RPMI8226 (cell line): Measurements from ENCODE around the gene SH3PXD2A.
"Not testable (repeated sequence)": the region's sequence is repeated elsewhere in the genome, so short reads cannot be mapped to it uniquely, and the experiment has no call there.

ENCODE experiments used
- DNase-seq: peaks from one replicate; pipeline ENCODE4 v3.0.0-alpha.2; 2015

SH3PXD2A gene

DNA sequence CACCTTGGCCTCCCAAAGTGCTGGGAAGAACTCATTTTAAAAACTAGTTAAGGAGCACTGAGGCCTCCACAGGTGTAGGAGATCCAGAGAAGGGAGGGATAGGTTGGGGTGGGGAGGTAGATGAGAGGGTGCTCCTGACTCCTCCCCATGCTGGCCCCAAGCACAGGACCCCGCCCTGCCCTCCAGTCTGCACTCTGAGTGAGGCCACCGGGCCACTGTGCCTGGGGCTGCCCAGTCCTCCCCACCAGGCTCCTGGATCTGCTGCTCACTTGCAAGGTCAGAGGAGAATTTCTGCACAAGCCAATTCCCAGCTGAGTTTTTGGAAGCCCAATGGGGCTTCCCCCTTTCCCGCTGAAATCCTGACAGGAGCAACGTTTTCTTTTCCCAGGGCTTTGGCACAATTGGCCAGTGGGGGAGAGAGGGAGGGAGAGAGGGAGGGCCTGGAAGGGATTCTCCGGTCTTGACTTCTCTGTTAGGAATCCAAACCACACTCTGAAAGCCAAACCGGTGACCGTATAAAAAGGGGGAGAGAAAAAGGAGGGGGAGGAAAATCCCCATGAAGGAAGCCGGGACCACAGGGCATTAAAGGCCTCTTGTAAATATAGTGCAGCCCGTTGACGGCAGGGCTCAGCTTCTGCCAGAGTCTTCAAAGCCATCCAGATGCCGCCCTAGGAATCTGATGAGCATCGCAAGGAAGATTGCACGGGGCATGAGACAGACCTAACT is 116.2 kb downstream of the SH3PXD2A start:
- no peak for DNase-seq

DNA sequence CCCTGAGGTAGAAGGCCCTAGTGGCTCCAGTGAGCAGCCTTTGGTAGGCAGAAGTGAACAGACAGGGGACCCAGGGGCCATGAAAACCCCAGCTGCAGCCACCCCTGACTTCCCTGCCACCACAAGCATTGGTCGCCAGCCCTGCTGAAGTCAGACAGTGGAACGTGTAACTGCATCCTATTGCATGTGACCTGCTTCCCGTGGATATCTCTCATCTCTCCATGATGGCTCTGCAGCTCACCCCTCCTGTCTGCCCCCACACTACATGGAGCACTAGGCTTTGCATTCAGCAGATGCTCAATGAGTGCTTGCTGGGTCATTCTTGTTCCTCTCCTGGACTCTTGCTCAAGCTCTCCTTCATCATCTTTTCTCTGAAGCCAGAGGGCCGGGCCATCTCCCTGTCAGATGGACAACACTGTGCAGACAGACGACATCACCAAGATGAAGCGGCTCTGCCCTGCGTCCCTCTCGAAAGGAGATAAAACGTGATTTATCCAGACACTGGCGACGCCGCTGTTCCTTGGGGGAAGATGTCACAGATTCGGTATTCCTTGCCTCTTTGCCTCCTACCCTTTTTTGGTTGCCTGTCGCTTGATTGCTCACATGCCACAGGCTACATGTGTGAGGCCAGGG is 117.5 kb downstream of the SH3PXD2A start:
- no peak for DNase-seq

DNA sequence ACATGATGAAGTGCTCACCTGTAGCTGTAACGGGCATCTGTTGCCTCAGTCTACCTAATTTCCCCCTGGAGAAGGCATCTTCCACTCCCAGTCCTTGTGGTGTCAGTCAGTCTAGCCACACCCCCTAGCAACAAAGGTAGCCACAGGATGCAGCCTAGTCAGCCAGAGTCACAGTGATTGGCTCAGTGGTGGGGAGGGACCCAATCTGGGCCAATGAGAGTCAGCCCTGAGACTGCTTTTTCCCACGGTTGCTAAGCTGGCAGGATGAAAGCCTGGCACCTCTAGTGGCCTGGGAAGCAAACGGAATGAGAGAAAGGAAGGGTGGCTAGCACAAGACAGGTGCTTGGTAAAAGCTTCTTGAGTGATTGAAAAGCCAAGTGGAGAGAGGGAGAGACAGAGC is 118.6 kb downstream of the SH3PXD2A start:
- peak; percentile 65 for DNase-seq

DNA sequence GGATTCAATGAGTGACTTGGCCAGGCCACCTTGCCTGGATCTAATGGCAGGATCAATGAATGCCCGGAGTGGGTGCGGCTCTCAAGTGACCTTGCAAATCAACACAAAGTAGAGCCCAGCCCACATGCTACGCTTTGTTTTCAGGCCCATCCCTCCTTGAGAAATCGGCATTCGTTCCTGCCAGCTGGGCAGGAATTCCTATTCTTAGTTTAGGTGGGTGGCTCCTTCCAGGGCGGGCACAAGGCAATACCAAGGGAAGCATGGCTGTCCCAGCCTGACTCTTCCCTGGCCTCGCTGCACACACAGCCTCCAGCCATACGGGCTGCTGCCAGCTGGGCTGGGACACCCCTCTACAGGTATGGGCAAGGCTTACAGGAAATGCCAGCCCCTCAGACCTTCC is 119.3 kb downstream of the SH3PXD2A start:
- DNase-seq = no peak

DNA sequence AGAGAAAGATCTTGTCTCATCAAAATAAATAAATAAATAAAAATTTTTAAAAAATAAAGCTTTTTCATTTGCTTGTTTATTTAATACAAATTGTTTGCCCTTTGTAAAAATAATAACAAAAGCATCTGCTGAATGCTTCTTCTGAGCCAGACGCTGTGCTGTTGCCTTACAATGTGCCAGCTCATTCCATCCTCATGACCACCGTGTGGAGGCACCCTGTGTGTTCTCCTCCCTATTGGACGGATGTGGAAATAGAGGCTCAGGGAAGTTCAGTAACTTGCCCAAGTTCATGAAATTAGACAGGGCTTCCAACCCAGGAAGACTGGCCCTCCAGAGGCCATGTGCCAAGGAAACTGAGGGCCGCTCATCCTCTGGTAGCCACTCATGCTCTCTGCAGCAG is 120.6 kb downstream of the SH3PXD2A start:
- no peak for DNase-seq

DNA sequence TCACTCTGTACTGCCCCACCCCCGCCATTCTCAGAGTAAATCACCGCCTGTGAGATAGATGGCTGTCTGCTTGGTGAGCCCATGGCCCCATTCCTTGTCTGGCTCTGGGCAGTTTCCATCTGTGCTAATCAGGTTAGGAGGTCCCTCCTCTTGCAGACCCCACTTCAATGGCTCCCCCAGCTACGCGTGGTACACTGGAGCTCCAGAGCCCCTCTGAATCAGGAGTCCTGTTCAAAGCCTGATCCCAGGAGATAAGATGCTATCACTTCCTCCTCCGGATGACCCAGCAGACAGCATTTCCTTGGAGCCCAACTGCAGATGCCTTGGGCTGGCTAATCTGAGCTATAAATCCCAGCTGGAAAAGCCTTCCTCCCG is 122.3 kb downstream of the SH3PXD2A start:
- no peak for DNase-seq

DNA sequence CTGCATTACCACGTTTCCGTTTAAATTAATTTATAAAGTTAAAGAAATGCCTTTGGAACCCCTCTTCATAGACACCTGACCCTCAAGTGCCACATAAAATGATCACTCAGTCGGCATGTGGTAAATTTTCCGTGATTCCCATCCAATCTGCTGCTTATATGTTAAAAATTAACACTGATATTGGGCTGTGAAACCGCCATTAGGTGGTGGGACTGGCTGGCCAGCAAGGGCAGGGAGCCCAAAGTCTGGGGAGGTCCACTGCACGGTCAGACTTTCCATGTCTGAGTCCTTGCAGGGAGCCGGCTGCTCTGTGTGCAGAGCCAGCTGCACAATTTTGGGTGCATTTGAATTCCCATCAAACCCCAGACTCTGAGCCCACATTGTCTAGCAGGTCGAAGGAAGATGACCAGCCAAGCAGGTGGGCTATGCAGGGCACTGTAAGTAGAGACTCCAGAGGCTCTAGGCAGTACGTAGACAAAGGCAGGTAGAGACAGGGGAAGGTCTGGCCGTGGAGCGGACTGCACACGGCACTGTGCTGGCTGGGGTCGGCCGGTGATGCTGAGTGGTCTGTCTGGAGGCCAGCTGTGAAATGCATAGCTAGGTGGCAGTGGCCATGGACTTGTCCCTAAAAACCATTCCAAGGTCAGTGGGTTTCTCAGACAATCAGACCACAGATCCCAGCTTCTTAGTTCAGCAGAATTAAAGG is 122.9 kb downstream of the SH3PXD2A start:
- DNase-seq = no peak

DNA sequence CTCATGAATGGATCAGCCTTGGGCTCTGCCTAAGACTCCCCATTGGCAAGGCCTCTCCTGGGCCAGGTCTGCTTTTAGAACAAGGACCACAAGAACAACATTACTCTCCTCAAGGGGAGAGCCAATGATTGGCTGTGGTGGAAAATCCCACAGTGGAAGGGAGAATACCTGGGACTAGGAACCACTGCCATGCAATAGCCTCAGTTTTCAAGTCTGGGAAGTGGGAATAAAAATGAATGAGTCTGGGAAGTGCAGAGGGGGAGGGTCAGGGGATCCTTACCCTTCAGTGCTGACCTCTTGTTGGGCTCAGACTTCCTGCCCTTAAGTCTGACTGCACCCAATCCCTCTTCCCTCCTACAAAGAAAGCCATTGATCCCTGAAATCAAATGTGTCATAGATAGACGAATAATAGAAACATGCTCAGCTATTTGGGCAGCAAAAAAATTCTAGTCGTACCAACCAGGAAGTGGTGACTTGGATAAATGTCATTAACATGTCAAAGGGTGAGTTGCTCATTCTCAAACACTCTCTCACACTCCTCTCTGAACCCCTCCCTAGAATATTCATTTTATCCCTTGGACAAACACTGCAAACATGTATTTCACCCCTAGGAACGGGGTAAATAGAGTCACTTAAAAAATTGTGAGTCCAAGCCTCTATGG is 123.6 kb downstream of the SH3PXD2A start:
- no peak for DNase-seq

- not testable (repeated sequence) for DNase-seq
Observed at GRCh38 chr10:103731026-103731425, 124.3 kb downstream of the SH3PXD2A start.

DNA sequence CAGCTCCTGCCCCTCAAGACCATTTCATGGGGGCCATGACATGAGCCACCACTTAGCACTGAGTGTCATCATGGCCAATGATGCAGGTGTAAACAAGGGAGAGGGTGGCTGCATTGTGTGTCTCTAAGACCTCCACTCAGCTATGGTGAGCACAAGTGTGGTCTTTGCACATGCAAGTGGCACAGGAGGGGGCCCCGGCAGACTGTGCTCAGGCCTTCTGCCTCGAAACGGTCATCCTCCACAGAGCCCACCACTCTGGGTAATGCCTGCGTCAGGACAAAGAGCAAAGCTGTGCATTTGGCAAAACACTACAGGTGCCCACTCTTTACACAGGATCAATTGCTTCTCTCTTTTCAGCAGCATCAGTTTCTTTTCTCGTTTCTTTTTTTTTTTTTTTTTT is 125.5 kb downstream of the SH3PXD2A start:
- no peak for DNase-seq

- no peak for DNase-seq
Observed at GRCh38 chr10:103727991-103728689, 127.2 kb downstream of the SH3PXD2A start.

DNA sequence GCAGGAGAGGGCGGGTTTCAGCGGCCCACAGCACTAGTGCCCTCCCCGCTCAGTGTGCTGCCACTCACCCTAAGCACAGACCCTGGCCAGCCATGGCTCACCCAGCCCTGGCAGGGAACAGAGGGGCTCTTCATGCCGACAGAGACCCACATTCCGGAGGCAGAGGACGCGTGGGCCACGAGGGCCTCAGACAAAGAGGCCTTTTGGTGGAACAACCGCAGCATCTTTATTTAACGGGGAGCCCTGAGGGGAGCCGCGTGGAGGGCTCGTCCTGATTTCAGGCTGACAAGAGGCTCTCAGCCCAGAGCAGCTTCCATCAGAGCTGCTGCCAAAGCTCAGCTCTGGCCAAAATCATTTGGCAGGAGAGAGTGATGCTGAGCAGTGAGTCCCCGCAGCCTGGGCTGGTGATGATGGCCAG is 127.8 kb downstream of the SH3PXD2A start:
- no peak for DNase-seq

- no peak for DNase-seq
Observed at GRCh38 chr10:103726637-103727036, 128.7 kb downstream of the SH3PXD2A start.

GRCh38 chr10:103725242-103725641 is 130.1 kb downstream of the SH3PXD2A start:
- DNase-seq = no peak

- DNase-seq = no peak
Observed at GRCh38 chr10:103724771-103725170, 130.6 kb downstream of the SH3PXD2A start.

DNA sequence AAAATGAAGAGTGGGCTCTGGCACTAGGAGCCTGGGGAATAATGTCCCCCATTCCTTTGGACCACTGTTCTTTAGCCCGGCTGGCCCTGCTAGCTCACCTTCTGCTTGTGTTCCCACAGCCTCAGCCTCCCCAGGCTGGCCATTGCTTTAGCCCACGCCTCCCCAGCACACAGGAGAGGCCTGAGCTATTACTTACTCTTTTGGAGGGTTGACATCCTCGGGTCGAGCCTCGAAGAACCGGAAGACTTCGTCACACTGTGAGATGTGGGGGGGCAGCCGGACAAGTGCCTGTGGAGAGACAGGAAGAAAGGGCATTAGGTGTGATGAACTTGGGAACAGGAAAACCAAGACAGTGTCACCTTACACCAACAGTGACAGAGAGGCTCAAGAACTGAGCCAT is 131.3 kb downstream of the SH3PXD2A start:
- DNase-seq = no peak

DNA sequence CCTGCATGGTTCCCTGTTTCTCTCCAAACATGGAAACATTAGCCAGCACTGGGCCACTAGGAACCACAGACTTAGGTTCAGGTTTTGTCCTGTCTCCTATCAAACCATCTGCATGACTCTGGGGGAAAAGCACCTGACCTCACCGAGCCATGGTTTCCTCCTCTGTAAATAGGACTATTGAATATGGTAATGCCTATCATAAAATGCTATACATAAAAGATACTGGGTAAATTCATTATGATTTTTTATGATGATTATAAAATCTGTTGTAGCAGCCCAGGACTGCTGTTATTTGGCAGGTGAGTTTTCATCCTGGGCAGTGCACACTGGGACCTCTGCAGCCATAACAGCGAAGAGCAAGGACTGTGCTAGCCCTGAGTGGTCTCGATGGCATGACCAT is 131.8 kb downstream of the SH3PXD2A start:
- no peak for DNase-seq

- DNase-seq = no peak
Observed at GRCh38 chr10:103722632-103723031, 132.7 kb downstream of the SH3PXD2A start.

GRCh38 chr10:103720964-103721335 is 134.4 kb downstream of the SH3PXD2A start:
- DNase-seq = no peak

GRCh38 chr10:103720328-103720963 is 134.9 kb downstream of the SH3PXD2A start:
- no peak for DNase-seq

DNA sequence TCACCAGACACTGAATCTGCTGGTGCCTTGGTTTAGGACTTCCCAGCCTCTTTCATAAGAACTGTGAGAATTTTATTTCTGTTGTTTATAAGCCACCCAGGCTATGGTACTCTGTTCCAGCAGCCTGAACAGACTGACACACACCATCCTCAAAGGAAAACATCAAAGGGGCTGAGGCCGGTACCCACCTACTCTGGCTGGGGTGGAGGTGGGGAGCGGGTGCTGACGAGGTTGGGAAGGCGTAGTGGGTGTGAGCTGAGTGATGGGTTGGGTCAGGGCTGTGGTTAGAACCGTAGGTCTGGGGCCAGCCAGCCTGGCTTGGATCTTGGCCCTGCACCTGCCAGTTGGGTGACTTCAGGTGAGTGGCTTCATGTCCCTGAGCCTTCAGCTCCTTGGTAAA is 136.3 kb downstream of the SH3PXD2A start:
- no peak for DNase-seq

- DNase-seq = no peak
Observed at GRCh38 chr10:103718247-103718620, 137.1 kb downstream of the SH3PXD2A start.
